Fibroblast of lung (primary cell): Measurements from ENCODE around the gene JARID2. TPM values are rescaled to one million over a fixed set of nuclear protein-coding genes. Genes with fewer than 3 reads are reported as not detected.

Experiments used
- DNase-seq, 2 donors: peaks; one replicate each; pipeline versions ENCODE4 v3.0.0 to v3.0.0-alpha.2; 2010; ENCODE audit warnings: low read depth in 2 of 2
- H2AFZ ChIP-seq: 2 replicates; pipeline ENCODE4 v1.5.1; 2012; ENCODE audit warnings: low read length, control low read depth, inconsistent platforms
- H3K27ac ChIP-seq: 2 replicates; pipeline ENCODE4 v1.5.1; 2011; ENCODE audit warnings: low read length, control low read depth; ENCODE audit not compliant: insufficient read depth
- H3K27me3 ChIP-seq: 2 replicates; pipeline ENCODE4 v1.5.1; 2011; ENCODE audit warnings: mild to moderate bottlenecking, low read length; ENCODE audit not compliant: control insufficient read depth, insufficient read depth
- H3K36me3 ChIP-seq: 2 replicates; pipeline ENCODE4 v1.5.1; 2011; ENCODE audit warnings: low read length; ENCODE audit not compliant: control insufficient read depth, insufficient read depth
- H3K4me1 ChIP-seq: 2 replicates; pipeline ENCODE4 v1.5.1; 2011; ENCODE audit warnings: low read length; ENCODE audit not compliant: control insufficient read depth, insufficient read depth; ENCODE audit errors: extremely low read depth
- H3K4me2 ChIP-seq: 2 replicates; pipeline ENCODE4 v1.5.1; 2011; ENCODE audit warnings: low read length, control low read depth; ENCODE audit not compliant: insufficient read depth; ENCODE audit errors: extremely low read depth
- H3K4me3 ChIP-seq, 4 experiments: fragments of 200-600 bp in 1 of 4; sonication (generic) in 1 of 4; replicated peaks in 1 of 4; 2 replicates each; pipeline ENCODE4 v1.5.1; 2011 to 2016; ENCODE audit warnings: low read length in 4 of 4, low read depth in 3 of 4, mild to moderate bottlenecking in 3 of 4, control low read depth in 2 of 4, inconsistent platforms in 1 of 4, mixed read lengths in 1 of 4; ENCODE audit not compliant: insufficient read depth in 1 of 4; ENCODE audit errors: control extremely low read depth in 1 of 4
- H3K79me2 ChIP-seq: 2 replicates; pipeline ENCODE4 v1.5.1; 2012; ENCODE audit warnings: mild to moderate bottlenecking, low read length, inconsistent platforms; ENCODE audit not compliant: control insufficient read depth, insufficient read depth
- H3K9ac ChIP-seq: 2 replicates; pipeline ENCODE4 v1.5.1; 2011; ENCODE audit warnings: mild to moderate bottlenecking, low read length, control low read depth; ENCODE audit not compliant: insufficient read depth
- H3K9me3 ChIP-seq: 2 replicates; pipeline ENCODE4 v1.5.1; 2012; ENCODE audit warnings: low read depth, low read length; ENCODE audit not compliant: control insufficient read depth, insufficient read depth
- H4K20me1 ChIP-seq: 2 replicates; pipeline ENCODE4 v1.5.1; 2011; ENCODE audit warnings: low read length; ENCODE audit not compliant: control insufficient read depth, insufficient read depth; ENCODE audit errors: extremely low read depth
- EZH2 ChIP-seq: IDR thresholded peaks from 2 replicates; pipeline ENCODE4 v1.5.1; 2012; ENCODE audit warnings: low read length, control low read depth, mild to moderate bottlenecking; ENCODE audit errors: missing control alignments
- polyA plus RNA-seq, 2 donors: library from polyadenylated mRNA; depleted of rRNA in 1 of 2; stranded (reverse) in 1 of 2; unstranded in 1 of 2; fragments of >200 nt; gene quantifications; 2 replicates each; pipeline ENCODE4 v1.2.1, GENCODE V29; 2011 to 2012; ENCODE audit warnings: missing spikeins in 1 of 2
- total RNA-seq: library from RNA; depleted of rRNA; stranded (reverse); fragments of >200 nt; gene quantifications from 2 replicates; pipeline ENCODE4 v1.2.1, GENCODE V29; 2014
- TF ChIP-seq, protein P1 (sequence below), 2 donors: IDR thresholded peaks in 1 of 2; conservative IDR thresholded peaks in 1 of 2; 1 replicate in 1 of 2; 2 replicates in 1 of 2; pipeline ENCODE4 v1.5.1; 2011 to 2012; ENCODE audit warnings: low read length in 2 of 2, control low read depth in 1 of 2, inconsistent platforms in 1 of 2, low read depth in 1 of 2, mild to moderate bottlenecking in 1 of 2

Gene JARID2
- total and polyA plus RNA-seq, 2 donors (not counting 1 experiment from before 2014, with no cell fraction given) = 5.0 to 8.2 TPM

DNA sequence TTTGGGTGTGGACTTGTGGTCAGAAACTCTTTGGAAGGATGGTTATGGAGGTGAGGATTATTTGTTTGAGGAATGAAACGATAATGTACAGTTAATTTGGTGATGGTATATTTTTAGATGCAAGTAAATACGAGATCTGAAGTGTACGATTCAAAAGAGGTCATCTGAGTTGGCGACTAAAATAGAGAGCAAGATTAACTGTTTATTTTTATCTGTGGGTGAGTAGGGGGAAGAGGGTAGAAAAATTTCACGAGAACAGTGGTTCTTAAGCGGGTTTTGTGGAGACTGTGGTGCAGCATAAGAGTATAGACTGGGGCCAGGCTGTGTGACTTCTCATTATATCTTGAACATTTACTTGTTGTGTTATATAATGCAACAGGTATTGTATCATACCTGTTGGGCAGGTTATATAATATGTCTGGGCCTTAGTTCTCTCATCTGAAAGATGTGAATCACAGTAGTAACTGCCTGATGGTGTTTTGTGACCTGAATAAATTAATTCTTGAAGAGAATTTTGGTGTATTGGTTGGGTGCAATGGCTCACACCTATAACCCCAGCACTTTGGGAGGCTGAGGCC is 171.2 kb downstream of the JARID2 start:
- no peak for TF ChIP-seq EZH2
- TF ChIP-seq, protein P1, sequence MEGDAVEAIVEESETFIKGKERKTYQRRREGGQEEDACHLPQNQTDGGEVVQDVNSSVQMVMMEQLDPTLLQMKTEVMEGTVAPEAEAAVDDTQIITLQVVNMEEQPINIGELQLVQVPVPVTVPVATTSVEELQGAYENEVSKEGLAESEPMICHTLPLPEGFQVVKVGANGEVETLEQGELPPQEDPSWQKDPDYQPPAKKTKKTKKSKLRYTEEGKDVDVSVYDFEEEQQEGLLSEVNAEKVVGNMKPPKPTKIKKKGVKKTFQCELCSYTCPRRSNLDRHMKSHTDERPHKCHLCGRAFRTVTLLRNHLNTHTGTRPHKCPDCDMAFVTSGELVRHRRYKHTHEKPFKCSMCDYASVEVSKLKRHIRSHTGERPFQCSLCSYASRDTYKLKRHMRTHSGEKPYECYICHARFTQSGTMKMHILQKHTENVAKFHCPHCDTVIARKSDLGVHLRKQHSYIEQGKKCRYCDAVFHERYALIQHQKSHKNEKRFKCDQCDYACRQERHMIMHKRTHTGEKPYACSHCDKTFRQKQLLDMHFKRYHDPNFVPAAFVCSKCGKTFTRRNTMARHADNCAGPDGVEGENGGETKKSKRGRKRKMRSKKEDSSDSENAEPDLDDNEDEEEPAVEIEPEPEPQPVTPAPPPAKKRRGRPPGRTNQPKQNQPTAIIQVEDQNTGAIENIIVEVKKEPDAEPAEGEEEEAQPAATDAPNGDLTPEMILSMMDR (conservative IDR thresholded peaks at IDR 0.05 in 1 of 2, IDR thresholded peaks at IDR 0.05 in 1 of 2; ENCODE audit: low read depth in 1 of 2, low read length in 2 of 2) = no peak
- no peaks in the 10 kb centered on the region for H3K36me3 ChIP-seq
- H3K4me3 ChIP-seq = no peak overlapping the region
- no peaks in the 10 kb centered on the region for H3K9me3 ChIP-seq
- H3K79me2 ChIP-seq = no peaks in the 10 kb centered on the region
- H3K4me1 ChIP-seq = no peaks in the 10 kb centered on the region
- no peak overlapping the region for H3K4me2 ChIP-seq
- no peak overlapping the region for H2AFZ ChIP-seq
- H3K9ac ChIP-seq = no peak overlapping the region
- no peak overlapping the region for H3K27ac ChIP-seq
- no peaks in the 10 kb centered on the region for H3K27me3 ChIP-seq
- H4K20me1 ChIP-seq = no peaks in the 10 kb centered on the region
- DNase-seq = no peak

DNA sequence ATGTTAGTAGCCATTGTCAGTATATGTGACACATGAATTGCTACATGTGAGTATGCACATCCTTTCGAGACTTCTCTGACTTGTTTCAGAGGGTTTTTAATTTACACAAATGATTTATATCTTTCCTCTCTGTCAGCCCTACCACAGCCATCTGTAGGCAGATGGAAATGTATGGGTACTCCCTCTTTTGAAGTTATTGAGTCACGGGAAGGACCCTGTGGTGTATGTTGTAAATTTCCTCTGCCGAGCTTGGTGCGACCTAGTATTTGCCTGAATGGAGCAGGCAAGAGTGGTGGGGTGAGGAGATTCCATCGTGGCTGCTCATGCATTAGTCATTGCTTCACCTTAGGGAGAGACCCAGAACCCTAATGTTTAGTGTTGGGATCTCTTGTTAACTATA is 171.9 kb downstream of the JARID2 start:
- Histone ChIP-seq H3K9me3 (no peaks in the 10 kb centered on the region), H3K4me3 (no peak overlapping the region), H3K79me2 (no peaks in the 10 kb centered on the region), H3K9ac (no peak overlapping the region), H3K36me3 (no peaks in the 10 kb centered on the region), H3K4me2 (no peak overlapping the region), H3K27me3 (no peaks in the 10 kb centered on the region), H2AFZ (no peak overlapping the region), H4K20me1 (no peaks in the 10 kb centered on the region), H3K4me1 (no peaks in the 10 kb centered on the region), H3K27ac (no peak overlapping the region)
- peak; percentile 33 to 88 for DNase-seq
- TF ChIP-seq EZH2 = no peak
- TF ChIP-seq, protein P1 (conservative IDR thresholded peaks at IDR 0.05 in 1 of 2, IDR thresholded peaks at IDR 0.05 in 1 of 2; ENCODE audit: low read depth in 1 of 2, low read length in 2 of 2) = no peak

DNA sequence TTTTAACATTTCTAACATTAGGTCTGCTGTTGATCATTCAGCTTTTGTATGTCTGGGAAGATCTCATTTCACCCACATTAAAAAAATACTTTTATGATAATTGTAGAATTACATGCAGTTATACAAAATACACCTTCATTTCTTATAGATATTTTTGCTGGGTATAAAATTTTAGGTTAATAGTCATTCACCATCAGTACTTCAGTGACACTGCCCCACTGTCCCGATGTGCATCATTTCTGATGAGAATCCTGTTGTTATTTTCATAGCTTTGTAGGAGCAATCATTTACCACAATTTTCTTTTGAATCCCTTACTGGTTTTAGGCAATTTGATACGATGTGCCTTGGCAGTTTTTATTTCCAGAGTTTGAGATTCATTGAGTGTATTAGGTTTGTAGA is 173.6 kb downstream of the JARID2 start:
- H3K79me2 ChIP-seq = no peaks in the 10 kb centered on the region

More for the DNA sequence above, 173.6 kb downstream of the JARID2 start:
- no peak for DNase-seq
- Histone ChIP-seq H3K9ac (no peak overlapping the region), H3K36me3 (no peaks in the 10 kb centered on the region), H3K4me2 (no peak overlapping the region), H3K4me3 (no peak overlapping the region), H3K4me1 (no peaks in the 10 kb centered on the region), H3K27me3 (no peaks in the 10 kb centered on the region), H3K27ac (no peak overlapping the region), H4K20me1 (no peaks in the 10 kb centered on the region), H2AFZ (no peak overlapping the region), H3K9me3 (no peaks in the 10 kb centered on the region)
- TF ChIP-seq, protein P1 (conservative IDR thresholded peaks at IDR 0.05 in 1 of 2, IDR thresholded peaks at IDR 0.05 in 1 of 2; ENCODE audit: low read depth in 1 of 2, low read length in 2 of 2) = no peak
- TF ChIP-seq EZH2 = no peak
